Activated CD4-positive, alpha-beta T cell treated with anti-CD3 and anti-CD28 coated beads, Interleukin-2, amount 50 U/mL, for 16 hours (primary cell): ENCODE measurements around the gene DOCK11.

Source experiments
- DNase-seq: peaks from one replicate; pipeline ENCODE4 v3.0.0-alpha.2; 2020

DOCK11 gene

GRCh38 chrX:118534716-118535493 is 39.3 kb downstream of the DOCK11 start:
- DNase-seq, result no peak

- DNase-seq, result peak; percentile 76
Observed at GRCh38 chrX:118536204-118536603, 40.6 kb downstream of the DOCK11 start.

- DNase-seq, result peak; percentile 62
Observed at GRCh38 chrX:118536687-118537461, 41.3 kb downstream of the DOCK11 start.

- no peak for DNase-seq
Observed at GRCh38 chrX:118538386-118538785, 42.8 kb downstream of the DOCK11 start.

GRCh38 chrX:118540342-118540741 is 44.7 kb downstream of the DOCK11 start:
- DNase-seq, result no peak

GRCh38 chrX:118541482-118541881 is 45.9 kb downstream of the DOCK11 start:
- DNase-seq, result peak; percentile 22

GRCh38 chrX:118545510-118545909 is 49.9 kb downstream of the DOCK11 start:
- no peak for DNase-seq

- no peak for DNase-seq
Observed at GRCh38 chrX:118548841-118549240, 53.2 kb downstream of the DOCK11 start.

GRCh38 chrX:118550792-118551191 is 55.2 kb downstream of the DOCK11 start:
- DNase-seq, result no peak

- DNase-seq, result no peak
Observed at GRCh38 chrX:118551426-118551825, 55.8 kb downstream of the DOCK11 start.

- DNase-seq, result no peak
Observed at GRCh38 chrX:118552121-118552900, 56.7 kb downstream of the DOCK11 start.

- DNase-seq, result no peak
Observed at GRCh38 chrX:118553042-118553710, 57.6 kb downstream of the DOCK11 start.

GRCh38 chrX:118554511-118554910 is 58.9 kb downstream of the DOCK11 start:
- peak; percentile 18 for DNase-seq

- DNase-seq, result no peak
Observed at GRCh38 chrX:118558926-118559325, 63.3 kb downstream of the DOCK11 start.

GRCh38 chrX:118560489-118560888 is 64.9 kb downstream of the DOCK11 start:
- no peak for DNase-seq

- no peak for DNase-seq
Observed at GRCh38 chrX:118562582-118563164, 67.1 kb downstream of the DOCK11 start.

GRCh38 chrX:118564498-118564897 is 68.9 kb downstream of the DOCK11 start:
- DNase-seq, result no peak

- no peak for DNase-seq
Observed at GRCh38 chrX:118565853-118566252, 70.2 kb downstream of the DOCK11 start.

- no peak for DNase-seq
Observed at GRCh38 chrX:118566359-118566758, 70.7 kb downstream of the DOCK11 start.

GRCh38 chrX:118569676-118570075 is 74.1 kb downstream of the DOCK11 start:
- peak; percentile 6 for DNase-seq

- DNase-seq, result no peak
Observed at GRCh38 chrX:118570209-118570608, 74.6 kb downstream of the DOCK11 start.

GRCh38 chrX:118571836-118572235 is 76.2 kb downstream of the DOCK11 start:
- no peak for DNase-seq
